ENCODE results near the gene KRT72. TPM values are rescaled to one million over a fixed set of nuclear protein-coding genes. Genes with fewer than 3 reads are reported as not detected.
"Not testable (repeated sequence)": the region's sequence is repeated elsewhere in the genome, so short reads cannot be mapped to it uniquely, and the experiment has no call there.

The KRT72 gene
- total RNA-seq, 2 donors from 2014 or later, result not detected

- H3K27me3 Mint-ChIP-seq, result peaks cover 7% of the 10 kb centered on the region
- no peak overlapping the region for H3K4me3 Mint-ChIP-seq
- H3K4me1 Mint-ChIP-seq, result peaks cover 20% of the 10 kb centered on the region
- ATAC-seq (replicated peaks), result no peak
- no peaks in the 10 kb centered on the region for H3K36me3 Mint-ChIP-seq (ENCODE audit: low read depth)
- no peak overlapping the region for H3K27ac Mint-ChIP-seq
- no peaks in the 10 kb centered on the region for H3K9me3 Mint-ChIP-seq
Observed at GRCh38 chr12:52606581-52607218, 5.4 kb upstream of the KRT72 start.

- H3K27me3 Mint-ChIP-seq, result peaks cover 5% of the 10 kb centered on the region
- H3K36me3 Mint-ChIP-seq (ENCODE audit: low read depth), result no peaks in the 10 kb centered on the region
- ATAC-seq (replicated peaks), result no peak
- no peak overlapping the region for H3K4me3 Mint-ChIP-seq
- H3K4me1 Mint-ChIP-seq, result peaks cover 20% of the 10 kb centered on the region
- no peak overlapping the region for H3K27ac Mint-ChIP-seq
- H3K9me3 Mint-ChIP-seq, result no peaks in the 10 kb centered on the region
Observed at GRCh38 chr12:52606096-52606495, 4.8 kb upstream of the KRT72 start.

- peaks cover 20% of the 10 kb centered on the region for H3K4me1 Mint-ChIP-seq
- H3K27ac Mint-ChIP-seq, result no peak overlapping the region
- peaks cover 5% of the 10 kb centered on the region for H3K27me3 Mint-ChIP-seq
- H3K4me3 Mint-ChIP-seq, result no peak overlapping the region
- no peak for ATAC-seq (replicated peaks)
- H3K36me3 Mint-ChIP-seq (ENCODE audit: low read depth), result no peaks in the 10 kb centered on the region
- no peaks in the 10 kb centered on the region for H3K9me3 Mint-ChIP-seq
Observed at GRCh38 chr12:52605542-52605941, 4.3 kb upstream of the KRT72 start.

GRCh38 chr12:52604859-52605258 is 3.6 kb upstream of the KRT72 start:
- no peak for ATAC-seq (replicated peaks)
- H3K4me1 Mint-ChIP-seq, result peaks cover 20% of the 10 kb centered on the region
- H3K27me3 Mint-ChIP-seq, result peaks cover 9% of the 10 kb centered on the region
- no peak overlapping the region for H3K27ac Mint-ChIP-seq
- H3K9me3 Mint-ChIP-seq, result no peaks in the 10 kb centered on the region
- H3K36me3 Mint-ChIP-seq (ENCODE audit: low read depth), result no peaks in the 10 kb centered on the region
- H3K4me3 Mint-ChIP-seq, result no peak overlapping the region

- no peak overlapping the region for H3K27ac Mint-ChIP-seq
- ATAC-seq (replicated peaks), result no peak
- no peaks in the 10 kb centered on the region for H3K9me3 Mint-ChIP-seq
- no peak overlapping the region for H3K4me3 Mint-ChIP-seq
- H3K27me3 Mint-ChIP-seq, result peaks cover 24% of the 10 kb centered on the region
- no peaks in the 10 kb centered on the region for H3K36me3 Mint-ChIP-seq (ENCODE audit: low read depth)
- peaks cover 16% of the 10 kb centered on the region for H3K4me1 Mint-ChIP-seq
Observed at GRCh38 chr12:52603314-52603713, 2.1 kb upstream of the KRT72 start.

- Mint-ChIP-seq H3K4me3 (no peak overlapping the region), H3K36me3 (ENCODE audit: low read depth) (no peaks in the 10 kb centered on the region), H3K4me1 (peaks cover 12% of the 10 kb centered on the region), H3K9me3 (no peaks in the 10 kb centered on the region), H3K27me3 (peaks cover 20% of the 10 kb centered on the region), H3K27ac (no peak overlapping the region)
- ATAC-seq (replicated peaks), result no peak
Observed at GRCh38 chr12:52602552-52602951, 1.3 kb upstream of the KRT72 start.

- ATAC-seq (replicated peaks), result no peak
- Mint-ChIP-seq H3K4me3 (no peak overlapping the region), H3K27me3 (peaks cover 19% of the 10 kb centered on the region), H3K36me3 (ENCODE audit: low read depth) (no peaks in the 10 kb centered on the region), H3K4me1 (peaks cover 7% of the 10 kb centered on the region), H3K27ac (no peak overlapping the region), H3K9me3 (no peaks in the 10 kb centered on the region)
Observed at GRCh38 chr12:52601671-52602070, 408 bp upstream of the KRT72 start.

- Mint-ChIP-seq H3K27ac (no peak overlapping the region), H3K27me3 (peaks cover 19% of the 10 kb centered on the region), H3K4me3 (no peak overlapping the region), H3K36me3 (ENCODE audit: low read depth) (no peaks in the 10 kb centered on the region), H3K9me3 (no peaks in the 10 kb centered on the region), H3K4me1 (peaks cover under 1% of the 10 kb centered on the region)
- ATAC-seq (replicated peaks), result no peak
Observed at GRCh38 chr12:52600475-52600874, 788 bp downstream of the KRT72 start.

- no peak overlapping the region for H3K4me3 Mint-ChIP-seq
- no peaks in the 10 kb centered on the region for H3K9me3 Mint-ChIP-seq
- H3K36me3 Mint-ChIP-seq (ENCODE audit: low read depth), result no peaks in the 10 kb centered on the region
- no peak overlapping the region for H3K27ac Mint-ChIP-seq
- no peak for ATAC-seq (replicated peaks)
- H3K27me3 Mint-ChIP-seq, result peaks cover 19% of the 10 kb centered on the region
- H3K4me1 Mint-ChIP-seq, result no peaks in the 10 kb centered on the region
Observed at GRCh38 chr12:52600071-52600470, 1.2 kb downstream of the KRT72 start.

- no peak overlapping the region for H3K27ac Mint-ChIP-seq
Observed at GRCh38 chr12:52598966-52599365, 2.3 kb downstream of the KRT72 start.

GRCh38 chr12:52594237-52594636 is 7.0 kb downstream of the KRT72 start:
- H3K4me1 Mint-ChIP-seq; H3K4me3 Mint-ChIP-seq; H3K36me3 Mint-ChIP-seq (ENCODE audit: low read depth); H3K9me3 Mint-ChIP-seq; H3K27ac Mint-ChIP-seq; ATAC-seq (replicated peaks): not testable (repeated sequence)
- H3K27me3 Mint-ChIP-seq, result peaks cover 11% of the 10 kb centered on the region

More at GRCh38 chr12:52598966-52599365, 2.3 kb downstream of the KRT72 start:
- H3K4me1 Mint-ChIP-seq, result no peaks in the 10 kb centered on the region
- H3K4me3 Mint-ChIP-seq, result no peak overlapping the region
- no peaks in the 10 kb centered on the region for H3K36me3 Mint-ChIP-seq (ENCODE audit: low read depth)
- no peaks in the 10 kb centered on the region for H3K9me3 Mint-ChIP-seq
- H3K27me3 Mint-ChIP-seq, result peaks cover 19% of the 10 kb centered on the region
- no peak for ATAC-seq (replicated peaks)

- no peak overlapping the region for H3K27ac Mint-ChIP-seq
Observed at GRCh38 chr12:52591521-52591920, 9.7 kb downstream of the KRT72 start.

GRCh38 chr12:52590021-52590420 is 11.2 kb downstream of the KRT72 start:
- Mint-ChIP-seq H3K4me1 (peaks cover 10% of the 10 kb centered on the region), H3K27me3 (peaks cover 3% of the 10 kb centered on the region), H3K36me3 (ENCODE audit: low read depth) (no peaks in the 10 kb centered on the region), H3K4me3 (no peak overlapping the region), H3K9me3 (no peaks in the 10 kb centered on the region), H3K27ac (no peak overlapping the region)
- ATAC-seq (replicated peaks), result no peak

More at GRCh38 chr12:52591521-52591920, 9.7 kb downstream of the KRT72 start:
- no peaks in the 10 kb centered on the region for H3K4me1 Mint-ChIP-seq
- no peak overlapping the region for H3K4me3 Mint-ChIP-seq
- H3K9me3 Mint-ChIP-seq, result no peaks in the 10 kb centered on the region
- H3K36me3 Mint-ChIP-seq (ENCODE audit: low read depth), result no peaks in the 10 kb centered on the region
- no peak for ATAC-seq (replicated peaks)
- peaks cover 3% of the 10 kb centered on the region for H3K27me3 Mint-ChIP-seq

GRCh38 chr12:52587563-52587962 is 13.7 kb downstream of the KRT72 start:
- Mint-ChIP-seq H3K4me1 (peaks cover 10% of the 10 kb centered on the region), H3K9me3 (no peaks in the 10 kb centered on the region), H3K27me3 (no peaks in the 10 kb centered on the region), H3K27ac (peak overlapping the region; percentile 16), H3K36me3 (ENCODE audit: low read depth) (no peaks in the 10 kb centered on the region), H3K4me3 (no peak overlapping the region)
- ATAC-seq (replicated peaks), result no peak

- Mint-ChIP-seq H3K4me1 (peaks cover 10% of the 10 kb centered on the region), H3K27me3 (no peaks in the 10 kb centered on the region), H3K27ac (no peak overlapping the region), H3K4me3 (no peak overlapping the region), H3K36me3 (ENCODE audit: low read depth) (no peaks in the 10 kb centered on the region), H3K9me3 (no peaks in the 10 kb centered on the region)
- ATAC-seq (replicated peaks), result peak; percentile 52
Observed at GRCh38 chr12:52585946-52586345, 15.3 kb downstream of the KRT72 start.

- H3K4me3 Mint-ChIP-seq, result no peak overlapping the region
- no peak for ATAC-seq (replicated peaks)
Observed at GRCh38 chr12:52585066-52585465, 16.2 kb downstream of the KRT72 start.

More at GRCh38 chr12:52585066-52585465, 16.2 kb downstream of the KRT72 start:
- Mint-ChIP-seq H3K27me3 (peaks cover 5% of the 10 kb centered on the region), H3K36me3 (ENCODE audit: low read depth) (no peaks in the 10 kb centered on the region), H3K27ac (no peak overlapping the region), H3K9me3 (no peaks in the 10 kb centered on the region), H3K4me1 (peaks cover 10% of the 10 kb centered on the region)

All from activated T-helper 17 cell treated with anti-CD3 and anti-CD28 coated beads, Interleukin-2, amount 50 U/mL, for 72 hours (primary cell).